ENCODE data around the gene NRBP1. TPM values are rescaled to one million over a fixed set of nuclear protein-coding genes. Genes with fewer than 3 reads are reported as not detected.

The NRBP1 gene
- total and polyA plus RNA-seq, 2 of the 8 experiments (the other 6 are each of a cell fraction or from before 2014, with no cell fraction given), result 115 to 145 TPM

GRCh38 chr2:27485496-27485895 is 57.1 kb downstream of the NRBP1 start (continued):
- no peak for TF ChIP-seq CREB1 (IDR thresholded peaks at IDR 0.05)
- no peak for TF ChIP-seq SAP30 (IDR thresholded peaks at IDR 0.05; ENCODE audit: insufficient read depth, insufficient replicate concordance, low read length)
- no peak for TF ChIP-seq ATF2 (IDR thresholded peaks at IDR 0.05; ENCODE audit: low read length)

All from H1 (cell line).